Stimulated activated naive CD8-positive, alpha-beta T cell treated with anti-CD3 and anti-CD28 coated beads, Interleukin-15, amount 100 ng/mL, for 72 hours (primary cell): Measurements from ENCODE around the gene SGK2.

Experiments
- ATAC-seq: fragments of 150-1000 bp; cut with Tn5 transposase; 2 replicates; pipeline ENCODE4 v1.10.0; 2021; ENCODE audit warnings: mild to moderate bottlenecking, moderate library complexity
- DNase-seq, 2 donors: peaks; one replicate each; pipeline ENCODE4 v3.0.0; 2021 to 2022
- H3K27ac Mint-ChIP-seq, 2 donors: one replicate each; pipeline ENCODE4 v1.8.0; 2022; ENCODE audit warnings: mild to moderate bottlenecking in 2 of 2, mixed read lengths in 2 of 2, moderate library complexity in 2 of 2
- H3K27me3 Mint-ChIP-seq: one replicate; pipeline ENCODE4 v1.8.0; 2022; ENCODE audit warnings: mixed read lengths
- H3K4me1 Mint-ChIP-seq: one replicate; pipeline ENCODE4 v1.8.0; 2022; ENCODE audit warnings: mild to moderate bottlenecking, mixed read lengths
- H3K4me3 Mint-ChIP-seq, 2 donors: one replicate each; pipeline ENCODE4 v1.8.0; 2022; ENCODE audit warnings: mild to moderate bottlenecking in 2 of 2, mixed read lengths in 2 of 2, moderate library complexity in 1 of 2
- H3K9me3 Mint-ChIP-seq, 2 donors: one replicate each; pipeline ENCODE4 v1.8.0; 2022; ENCODE audit warnings: mixed read lengths in 2 of 2

Gene SGK2

DNA sequence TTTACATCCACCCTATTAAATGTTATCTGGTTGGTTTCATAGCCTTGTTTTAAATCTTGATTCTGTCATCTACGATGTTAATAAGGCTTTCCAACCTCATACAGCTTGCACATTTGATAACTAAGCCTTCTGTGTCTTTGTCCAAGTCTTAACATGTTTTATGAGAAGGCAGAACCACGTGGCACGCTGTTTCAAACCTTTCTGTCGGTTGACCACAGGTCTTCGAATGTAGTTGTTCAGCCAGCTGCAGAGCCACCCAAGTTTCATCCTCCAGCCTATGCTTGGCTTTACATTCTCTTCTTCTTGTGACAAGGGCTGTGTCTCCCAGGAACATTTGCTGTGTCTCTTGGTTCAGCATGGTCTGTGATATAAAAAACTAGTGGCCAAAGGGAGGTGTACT, 15.7 kb upstream of the SGK2 start:
- no peaks in the 10 kb centered on the region for H3K27me3 Mint-ChIP-seq
- H3K9me3 Mint-ChIP-seq, result no peaks in the 10 kb centered on the region
- no peak overlapping the region for H3K27ac Mint-ChIP-seq
- H3K4me1 Mint-ChIP-seq, result no peaks in the 10 kb centered on the region
- H3K4me3 Mint-ChIP-seq, result no peak overlapping the region
- DNase-seq, result no peak
- ATAC-seq, result no peak

DNA sequence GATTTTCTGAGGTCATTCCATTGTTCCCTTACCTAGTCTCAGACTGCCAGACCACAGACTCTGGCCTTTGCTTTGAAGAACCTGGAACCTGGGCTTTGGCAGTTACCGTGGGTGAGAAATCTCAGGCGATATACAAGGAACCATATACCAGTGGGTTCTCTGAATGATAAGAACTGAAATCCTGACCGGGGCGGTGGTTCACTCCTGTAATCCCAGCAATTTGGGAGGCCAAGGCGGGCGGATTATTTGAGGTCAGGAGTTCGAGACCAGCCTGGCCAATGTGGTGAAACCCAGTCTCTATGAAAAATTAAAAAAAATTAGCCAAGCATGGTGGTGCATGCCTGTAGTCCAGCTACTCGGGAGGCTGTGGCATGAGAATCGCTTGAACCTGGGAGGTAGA, 14.3 kb upstream of the SGK2 start:
- no peak overlapping the region for H3K4me3 Mint-ChIP-seq
- no peaks in the 10 kb centered on the region for H3K9me3 Mint-ChIP-seq
- H3K4me1 Mint-ChIP-seq, result no peaks in the 10 kb centered on the region
- H3K27me3 Mint-ChIP-seq, result no peaks in the 10 kb centered on the region
- no peak for ATAC-seq
- H3K27ac Mint-ChIP-seq, result no peak overlapping the region
- no peak for DNase-seq

DNA sequence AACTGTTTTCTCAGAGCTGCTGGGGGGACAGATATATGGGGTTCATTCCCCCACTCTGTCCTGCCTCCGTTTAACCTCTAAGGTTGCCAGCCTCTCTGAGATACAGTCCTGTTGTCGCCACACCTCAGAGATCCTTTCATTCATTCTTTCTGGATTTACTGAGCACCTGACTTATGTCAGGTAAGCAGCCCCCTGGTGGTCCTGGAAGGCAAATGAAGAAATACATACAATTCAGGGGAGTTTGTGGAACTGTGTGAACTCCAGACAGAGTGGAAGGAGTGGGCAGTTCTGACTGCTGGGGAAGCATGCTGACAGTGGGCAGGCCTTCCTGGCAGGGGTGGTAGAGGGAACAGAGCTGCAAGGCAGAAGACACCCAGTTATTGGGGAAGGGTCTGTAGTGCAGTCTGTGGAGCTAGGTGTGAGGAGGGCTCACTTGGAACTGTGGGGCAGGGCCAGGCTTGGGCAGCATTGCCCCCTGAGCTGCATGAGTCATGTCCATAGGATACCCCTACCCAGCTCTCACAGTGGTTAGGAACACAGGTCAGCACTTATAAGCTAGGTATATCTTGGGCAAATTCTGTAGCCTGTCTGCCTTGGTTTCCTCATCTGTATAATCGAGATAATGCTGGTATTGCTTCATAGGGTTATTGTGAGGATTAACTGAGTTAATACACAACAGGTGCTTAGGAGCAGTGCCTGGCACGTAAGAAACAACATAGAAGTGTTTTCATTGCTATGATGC, 12.8 kb upstream of the SGK2 start:
- Mint-ChIP-seq H3K27ac (no peak overlapping the region), H3K4me1 (no peaks in the 10 kb centered on the region), H3K9me3 (no peaks in the 10 kb centered on the region), H3K27me3 (no peaks in the 10 kb centered on the region), H3K4me3 (no peak overlapping the region)
- ATAC-seq (no peak), DNase-seq (no peak)

DNA sequence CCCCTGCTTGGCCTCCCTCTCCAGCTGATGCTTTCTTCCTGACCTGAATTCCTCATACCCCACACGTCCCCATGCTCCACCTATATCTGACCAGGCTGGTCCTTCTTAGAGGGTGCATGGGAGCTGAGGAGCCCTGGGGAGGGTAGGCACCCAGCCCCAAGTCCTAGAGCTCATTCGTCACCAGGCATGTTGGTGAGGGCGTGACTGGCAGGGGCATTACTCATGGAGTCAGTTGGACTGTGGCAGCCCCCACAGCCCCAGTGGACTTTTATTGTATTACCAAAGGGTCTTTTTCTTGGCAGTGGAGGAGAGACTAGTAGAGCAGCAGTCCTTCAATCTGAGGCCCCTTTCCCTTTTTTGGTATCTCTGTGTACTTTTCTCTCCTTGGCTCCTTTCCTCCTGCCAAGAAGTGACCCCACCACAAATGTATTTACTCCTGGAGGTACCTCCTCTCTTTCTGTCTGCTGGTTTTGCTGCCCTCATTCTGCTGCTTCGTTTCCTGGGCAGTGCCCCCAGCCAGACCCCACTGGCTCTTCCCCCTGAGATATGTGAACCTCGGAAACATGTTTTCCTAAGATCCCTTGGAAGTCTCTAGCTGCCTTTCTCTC, 10.4 kb upstream of the SGK2 start:
- no peaks in the 10 kb centered on the region for H3K9me3 Mint-ChIP-seq
- H3K4me3 Mint-ChIP-seq, result no peak overlapping the region
- DNase-seq (no peak), ATAC-seq (no peak)
- no peak overlapping the region for H3K27ac Mint-ChIP-seq
- no peaks in the 10 kb centered on the region for H3K4me1 Mint-ChIP-seq
- H3K27me3 Mint-ChIP-seq, result no peaks in the 10 kb centered on the region

DNA sequence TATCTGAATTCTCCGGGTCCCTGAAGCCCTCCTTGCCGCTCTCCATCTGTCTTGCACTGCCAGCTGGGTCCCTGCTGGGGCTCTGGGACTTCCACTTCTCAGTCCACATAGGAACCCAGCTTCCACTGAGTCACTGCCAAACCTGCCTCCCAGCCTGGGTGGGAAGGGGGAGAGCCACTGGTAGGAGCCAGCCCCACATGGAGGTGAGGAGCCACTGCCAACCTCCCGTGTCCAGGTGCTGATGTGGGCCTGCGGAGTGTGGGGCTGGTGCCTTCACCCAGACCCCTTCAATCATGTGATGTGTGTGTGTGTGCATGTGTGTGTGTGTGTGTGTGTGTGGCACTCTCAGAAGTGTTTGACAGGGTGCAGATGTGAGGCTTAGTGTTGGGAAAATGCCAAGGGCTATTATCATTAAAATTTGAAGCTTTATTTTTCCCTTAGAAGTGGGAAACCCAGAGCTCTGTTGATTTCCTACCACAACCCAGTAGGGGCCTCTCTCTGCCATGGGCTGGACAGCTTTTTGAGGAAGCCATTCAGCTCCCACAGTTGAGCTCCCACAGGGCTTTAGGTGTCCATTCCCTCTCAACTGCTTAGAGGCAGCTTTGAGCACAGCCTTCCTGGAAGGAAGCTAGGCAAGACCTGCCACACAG, 9.3 kb upstream of the SGK2 start:
- Mint-ChIP-seq H3K27me3 (no peaks in the 10 kb centered on the region), H3K27ac (peak overlapping the region in 1 of 2 donors; percentile 37), H3K9me3 (no peaks in the 10 kb centered on the region), H3K4me1 (no peaks in the 10 kb centered on the region), H3K4me3 (no peak overlapping the region)
- ATAC-seq, result no peak
- DNase-seq, result no peak

DNA sequence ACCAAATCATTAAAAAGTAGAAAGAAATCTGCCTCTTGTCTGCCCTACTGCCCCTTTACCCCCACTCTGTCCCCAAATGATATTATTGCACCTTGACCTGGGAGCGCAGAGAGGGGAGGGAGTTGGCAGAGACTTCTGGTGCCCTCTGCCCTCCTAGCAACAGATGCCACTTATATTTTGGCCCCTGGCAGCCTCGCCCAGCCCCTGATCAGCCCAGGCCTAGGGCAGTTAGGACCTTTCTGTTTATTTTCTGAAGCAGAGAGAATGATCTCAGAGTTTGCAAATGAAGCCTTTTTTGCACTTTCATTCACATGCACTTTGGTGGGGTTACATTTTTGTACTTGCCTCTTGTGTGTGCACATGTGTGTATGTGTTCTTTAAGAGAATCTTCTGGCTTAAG, 8.4 kb upstream of the SGK2 start:
- DNase-seq (no peak), ATAC-seq (no peak)
- Mint-ChIP-seq H3K27me3 (no peaks in the 10 kb centered on the region), H3K4me3 (no peak overlapping the region), H3K27ac (no peak overlapping the region), H3K4me1 (no peaks in the 10 kb centered on the region), H3K9me3 (no peaks in the 10 kb centered on the region)

DNA sequence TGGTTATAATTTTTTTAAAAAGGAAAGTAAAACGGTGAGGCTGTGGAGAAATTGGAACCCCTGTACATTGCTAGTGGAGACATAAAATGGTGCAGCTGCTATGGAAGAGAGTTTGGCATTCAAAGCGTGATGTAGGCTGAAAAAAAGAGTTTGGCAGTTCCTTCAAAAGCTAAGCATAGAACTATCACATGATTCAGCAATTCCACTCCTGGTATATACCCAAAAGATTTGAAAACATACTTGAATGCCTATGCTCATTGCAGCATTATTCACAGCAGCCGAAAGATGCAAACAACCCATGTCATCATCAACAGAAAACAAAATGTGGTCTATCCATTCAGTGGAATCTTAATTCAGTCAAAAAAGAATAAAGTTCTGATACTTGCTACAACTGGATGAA, 4.5 kb upstream of the SGK2 start:
- no peaks in the 10 kb centered on the region for H3K4me1 Mint-ChIP-seq
- DNase-seq, result no peak

DNA sequence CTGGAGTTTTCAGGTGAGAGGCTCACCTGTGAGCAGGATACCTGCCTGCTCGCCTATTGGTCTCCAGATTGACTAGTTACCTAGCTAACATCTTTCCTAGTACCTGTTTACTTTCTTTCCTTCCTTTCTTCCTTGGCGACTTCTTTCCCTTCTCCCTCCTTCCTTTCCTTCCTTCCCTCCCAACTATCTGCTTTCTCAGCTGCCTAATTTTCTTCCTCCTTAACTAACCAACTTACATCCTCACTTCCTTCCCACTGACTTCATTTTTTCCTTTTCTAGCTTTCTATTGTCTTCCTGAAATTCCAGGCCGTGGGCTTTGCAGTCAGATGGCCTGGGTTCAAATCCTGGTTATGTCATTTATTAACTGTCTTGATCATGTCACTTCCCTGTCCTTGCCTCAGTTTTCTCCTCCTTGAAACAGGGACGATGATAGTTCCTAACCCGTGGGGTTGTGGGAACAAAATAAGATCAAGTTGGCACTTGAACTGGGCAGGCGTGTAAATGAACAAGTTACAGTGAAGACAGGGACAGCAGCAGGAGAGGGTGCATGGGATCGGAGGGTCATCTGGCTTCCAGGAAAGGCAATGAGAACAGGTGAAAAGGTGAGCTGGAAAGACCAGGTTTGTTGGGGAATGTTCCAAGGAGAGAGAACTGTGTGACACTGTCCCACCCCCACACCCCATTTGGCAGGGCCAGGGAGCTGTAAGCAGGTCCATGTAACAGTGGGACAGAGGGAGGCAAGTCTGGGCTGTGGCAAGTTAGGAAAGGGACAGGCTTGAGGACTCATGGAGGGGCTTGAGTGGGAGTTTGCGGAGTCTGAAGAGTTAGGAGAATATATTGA, 540 bp downstream of the SGK2 start:
- H3K27me3 Mint-ChIP-seq, result no peaks in the 10 kb centered on the region
- no peaks in the 10 kb centered on the region for H3K9me3 Mint-ChIP-seq
- no peak for ATAC-seq
- H3K27ac Mint-ChIP-seq, result peak overlapping the region in 1 of 2 donors; percentile 6
- H3K4me1 Mint-ChIP-seq, result no peaks in the 10 kb centered on the region
- no peak overlapping the region for H3K4me3 Mint-ChIP-seq
- DNase-seq, result no peak

More for the DNA sequence above, 4.5 kb upstream of the SGK2 start:
- Mint-ChIP-seq H3K27me3 (no peaks in the 10 kb centered on the region), H3K4me3 (no peak overlapping the region), H3K9me3 (no peaks in the 10 kb centered on the region), H3K27ac (no peak overlapping the region)
- ATAC-seq, result no peak

DNA sequence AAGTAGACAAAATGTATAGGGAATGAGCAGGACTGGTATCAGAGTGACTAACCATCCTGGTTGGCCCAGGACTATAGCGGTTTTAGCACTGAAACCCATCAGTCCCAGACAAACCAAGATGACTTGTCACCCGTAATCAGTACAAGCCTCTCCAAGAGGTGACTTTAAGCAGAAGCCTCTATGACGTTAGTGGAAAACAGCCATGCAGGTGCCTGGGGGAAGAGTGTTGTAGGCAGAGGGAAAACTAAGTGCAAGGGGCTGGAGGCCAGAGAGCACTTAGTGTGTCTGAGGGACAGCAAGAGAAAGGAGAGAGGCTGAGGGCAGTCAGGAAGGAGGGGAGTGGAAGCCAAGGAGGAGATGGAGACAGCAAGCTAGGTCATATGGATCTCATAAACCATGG, 2.1 kb downstream of the SGK2 start:
- DNase-seq, result no peak
- Mint-ChIP-seq H3K27ac (peak overlapping the region; percentile 4 to 34), H3K27me3 (no peaks in the 10 kb centered on the region), H3K4me3 (no peak overlapping the region), H3K4me1 (no peaks in the 10 kb centered on the region), H3K9me3 (no peaks in the 10 kb centered on the region)
- no peak for ATAC-seq

DNA sequence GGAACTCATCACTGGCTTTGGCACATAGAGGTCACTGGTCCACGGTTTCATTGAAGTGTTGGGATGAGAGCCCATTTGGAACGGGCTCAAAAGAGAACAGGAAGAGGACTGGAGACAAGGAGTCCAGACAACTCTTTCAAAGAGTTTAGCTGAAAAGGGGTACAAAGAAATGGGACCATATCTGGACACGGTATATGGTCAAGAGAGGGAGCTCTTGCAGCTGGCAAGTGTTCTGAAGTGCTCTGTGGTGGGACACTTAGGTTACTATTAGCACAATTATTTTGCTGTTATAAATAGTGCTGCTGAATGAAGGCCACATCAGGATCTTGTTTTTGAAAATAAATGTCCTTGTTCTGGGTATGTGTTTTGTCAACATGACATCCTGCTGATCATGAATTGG, 4.6 kb downstream of the SGK2 start:
- DNase-seq (no peak), ATAC-seq (no peak)
- Mint-ChIP-seq H3K9me3 (no peaks in the 10 kb centered on the region), H3K27me3 (no peaks in the 10 kb centered on the region), H3K4me3 (no peak overlapping the region), H3K27ac (no peak overlapping the region), H3K4me1 (no peaks in the 10 kb centered on the region)

DNA sequence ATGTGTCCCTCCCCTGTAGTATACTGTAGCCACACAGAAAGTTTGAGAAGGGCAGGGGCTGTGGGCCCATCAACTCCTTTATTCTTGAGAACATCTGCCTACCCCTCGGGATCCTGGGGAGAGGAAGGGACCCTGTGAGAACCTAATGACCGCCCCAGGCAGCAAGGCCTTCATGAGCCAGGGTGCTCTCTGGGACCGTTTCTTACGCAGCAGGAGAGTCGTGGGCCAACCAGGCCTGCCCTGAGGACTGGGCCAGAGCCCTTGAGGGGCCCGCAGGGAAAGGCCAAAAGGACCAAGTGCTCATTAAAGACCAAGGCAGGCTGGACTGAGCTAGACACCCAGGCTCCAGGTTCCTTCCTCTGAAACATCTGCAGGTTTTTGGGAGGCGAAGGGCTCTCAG, 5.2 kb downstream of the SGK2 start:
- Mint-ChIP-seq H3K27ac (peak overlapping the region in 1 of 2 donors; percentile 50), H3K4me3 (no peak overlapping the region), H3K9me3 (no peaks in the 10 kb centered on the region), H3K27me3 (no peaks in the 10 kb centered on the region), H3K4me1 (no peaks in the 10 kb centered on the region)
- ATAC-seq (no peak), DNase-seq (no peak)

DNA sequence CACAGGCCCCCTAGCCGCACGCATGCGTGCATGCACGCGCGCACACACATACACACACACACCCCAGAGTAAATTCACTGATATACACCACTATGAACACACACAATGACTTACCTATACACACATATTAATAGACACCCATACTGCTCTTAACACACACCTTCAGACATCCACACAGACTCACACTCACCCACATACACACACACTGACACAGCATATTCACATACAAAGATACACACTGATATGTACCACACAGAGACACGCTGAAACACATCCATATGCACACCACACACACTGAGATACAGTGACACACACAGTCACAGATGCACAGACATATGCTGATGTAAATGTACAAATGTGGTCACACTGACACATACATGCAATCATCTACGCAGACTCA, 5.6 kb downstream of the SGK2 start:
- Mint-ChIP-seq H3K27me3 (no peaks in the 10 kb centered on the region), H3K4me3 (no peak overlapping the region), H3K27ac (no peak overlapping the region), H3K9me3 (no peaks in the 10 kb centered on the region), H3K4me1 (no peaks in the 10 kb centered on the region)
- DNase-seq (no peak), ATAC-seq (no peak)

DNA sequence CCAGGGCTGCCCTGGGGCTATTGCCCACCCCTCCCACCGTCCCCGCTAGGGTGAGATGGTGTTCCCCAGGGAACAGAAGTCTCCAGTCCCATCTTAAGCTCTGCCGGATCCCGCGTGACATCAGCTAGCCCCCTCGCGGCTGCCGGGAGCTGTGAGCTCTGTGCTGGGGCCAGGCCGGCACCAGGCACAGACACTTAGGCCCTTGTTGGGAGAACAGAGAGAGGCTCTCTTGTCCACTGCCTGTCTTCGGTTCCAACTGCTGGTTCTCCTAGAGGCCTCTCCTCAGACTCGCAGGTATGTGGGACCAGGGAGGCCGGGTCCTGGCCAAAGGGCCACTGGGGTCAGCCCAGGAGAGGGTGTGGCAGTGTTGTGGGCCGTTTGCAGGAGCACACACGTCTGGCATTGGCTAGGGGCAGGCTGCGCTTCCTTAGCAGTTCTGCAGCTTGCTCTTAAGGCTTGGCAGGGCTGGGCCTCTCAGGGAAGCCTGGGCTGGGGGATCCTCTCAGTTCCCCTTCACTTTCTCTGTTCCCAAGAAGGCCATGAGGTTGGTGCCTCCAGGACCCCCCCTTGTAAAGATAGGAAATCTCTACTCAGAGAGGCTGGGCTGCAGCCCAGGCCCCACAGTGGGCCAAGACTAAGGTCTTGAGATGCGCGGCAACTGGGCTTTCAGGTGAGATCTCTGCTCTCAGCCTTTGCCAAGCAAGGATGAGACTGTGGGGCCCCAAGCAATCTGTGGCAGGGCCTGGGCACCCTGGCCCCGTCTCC, 6.3 kb downstream of the SGK2 start:
- H3K27ac Mint-ChIP-seq, result no peak overlapping the region
- no peak overlapping the region for H3K4me3 Mint-ChIP-seq
- no peaks in the 10 kb centered on the region for H3K4me1 Mint-ChIP-seq
- H3K27me3 Mint-ChIP-seq, result no peaks in the 10 kb centered on the region
- no peaks in the 10 kb centered on the region for H3K9me3 Mint-ChIP-seq
- DNase-seq (no peak), ATAC-seq (no peak)

DNA sequence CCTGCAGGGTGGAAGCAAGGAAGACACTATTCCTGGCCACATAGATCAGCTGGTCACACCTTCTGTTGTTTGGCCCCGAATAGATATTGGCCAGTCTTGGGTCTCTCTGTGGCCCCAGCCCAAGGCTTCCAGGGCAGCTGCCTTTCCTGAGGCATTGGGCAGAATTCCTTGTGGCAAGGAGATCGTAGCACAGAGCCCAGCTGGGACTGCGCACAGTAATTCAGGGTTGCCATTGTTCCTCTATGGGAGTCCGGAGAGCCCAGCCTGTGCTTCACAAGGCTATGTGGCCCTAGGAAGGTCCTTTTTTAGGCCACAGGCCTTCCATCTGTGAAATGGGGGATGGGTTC, 6.9 kb downstream of the SGK2 start:
- Mint-ChIP-seq H3K9me3 (no peaks in the 10 kb centered on the region), H3K4me3 (no peak overlapping the region), H3K27me3 (no peaks in the 10 kb centered on the region), H3K4me1 (no peaks in the 10 kb centered on the region), H3K27ac (no peak overlapping the region)
- no peak for DNase-seq
- ATAC-seq, result no peak

DNA sequence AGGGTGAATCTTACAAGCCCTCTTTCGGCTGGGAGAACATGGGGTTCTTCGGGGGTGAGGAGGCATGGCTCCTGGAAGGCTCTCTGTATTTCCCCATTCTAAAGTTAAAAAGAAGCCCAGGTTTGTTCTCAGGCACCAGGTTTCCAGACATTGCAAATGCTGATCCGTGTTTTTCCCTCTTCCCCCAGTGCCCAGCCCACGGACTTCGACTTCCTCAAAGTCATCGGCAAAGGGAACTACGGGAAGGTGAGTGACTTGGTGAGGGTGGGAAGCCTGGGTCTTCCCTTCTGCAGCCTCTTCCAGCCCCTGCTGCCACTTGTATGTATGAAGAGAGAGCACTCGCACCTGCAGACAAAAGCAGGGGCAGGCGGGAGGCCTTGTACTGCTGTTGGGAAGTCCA, 8.7 kb downstream of the SGK2 start:
- Mint-ChIP-seq H3K27ac (no peak overlapping the region), H3K4me1 (no peaks in the 10 kb centered on the region), H3K27me3 (no peaks in the 10 kb centered on the region), H3K9me3 (no peaks in the 10 kb centered on the region), H3K4me3 (no peak overlapping the region)
- ATAC-seq (no peak), DNase-seq (no peak)
